Ecto neural progenitor cell (in vitro differentiated cells): ENCODE results near the gene FGFR3.
"Not testable (repeated sequence)": the region's sequence is repeated elsewhere in the genome, so short reads cannot be mapped to it uniquely, and the experiment has no call there.

Experiments used
- DNase-seq: peaks from one replicate; pipeline ENCODE4 v3.0.0-alpha.2; 2018; ENCODE audit warnings: low spot score

Gene FGFR3

DNA sequence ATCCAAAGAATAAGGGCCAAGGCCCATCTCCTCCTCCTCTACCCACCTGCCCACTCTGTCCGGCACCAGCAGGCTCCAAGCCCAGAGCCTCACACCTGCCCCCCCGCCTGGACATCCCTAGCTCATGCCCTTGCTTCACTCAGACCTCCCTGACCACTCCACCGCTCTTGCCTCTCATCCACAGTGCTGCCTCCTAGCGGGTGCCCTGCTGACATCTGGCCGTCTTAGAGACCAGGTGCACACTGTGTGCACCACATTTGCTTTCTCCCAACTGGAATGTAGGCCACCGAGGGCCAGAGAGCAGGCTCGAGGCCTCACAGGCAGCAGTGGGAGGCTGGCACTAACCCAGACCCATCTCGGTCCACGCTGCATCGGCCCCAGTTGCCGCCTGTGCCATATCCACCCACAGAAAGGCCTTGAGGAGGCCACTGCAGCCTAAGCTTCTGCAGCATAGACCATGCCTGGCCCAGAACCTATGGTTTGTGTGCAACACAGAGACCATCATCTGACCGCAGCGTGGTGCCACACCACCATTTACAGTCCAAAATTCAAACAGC lies 49.3 kb downstream of the FGFR3 start:
- no peak for DNase-seq

- DNase-seq, result no peak
These were observed 49.9 kb downstream of the FGFR3 start for GRCh38 chr4:1842993-1843448.

- no peak for DNase-seq
These were observed 50.8 kb downstream of the FGFR3 start for GRCh38 chr4:1843852-1844251.

DNA sequence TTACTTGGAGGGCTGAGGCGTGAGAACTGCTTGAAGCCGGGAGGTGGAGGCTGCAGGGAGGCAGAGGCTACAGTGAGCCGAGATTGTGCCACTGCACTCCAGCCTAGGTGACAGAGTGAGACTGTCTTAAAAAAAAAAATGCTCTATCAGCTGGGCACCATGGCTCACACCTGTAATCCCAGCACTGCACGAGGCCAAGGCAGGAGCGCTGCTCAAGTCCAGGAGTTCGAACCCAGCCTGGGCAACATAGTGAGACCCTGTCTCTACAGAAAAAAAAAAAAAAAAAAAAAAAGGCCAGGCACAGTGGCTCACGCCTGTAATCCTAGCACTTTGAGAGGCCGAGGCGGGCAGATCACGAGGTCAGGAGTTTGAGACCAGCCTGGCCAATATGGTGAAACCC lies 51.5 kb downstream of the FGFR3 start:
- not testable (repeated sequence) for DNase-seq

- no peak for DNase-seq
These were observed 53.5 kb downstream of the FGFR3 start for GRCh38 chr4:1846580-1846979.

- no peak for DNase-seq
These were observed 57.2 kb downstream of the FGFR3 start for GRCh38 chr4:1850276-1850675.

DNA sequence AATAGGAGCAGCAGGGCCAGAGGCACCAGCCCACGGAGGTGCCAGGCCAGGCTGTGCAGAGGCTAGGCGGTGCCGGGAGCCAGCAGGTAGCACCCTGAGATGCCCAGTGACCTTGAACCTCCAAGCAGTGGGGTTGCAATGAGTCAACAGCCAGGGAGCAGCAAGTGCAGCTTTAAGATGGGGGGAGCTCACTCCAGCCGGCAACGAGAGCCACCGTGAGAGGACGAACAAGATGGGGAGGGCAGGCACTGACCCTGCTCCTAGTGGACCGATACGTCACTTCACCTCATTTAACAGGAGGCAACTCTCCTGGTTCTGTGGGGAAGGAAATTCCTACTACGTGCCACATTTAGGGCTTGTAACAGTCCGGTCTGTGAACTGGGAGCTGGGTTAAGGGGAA lies 58.1 kb downstream of the FGFR3 start:
- no peak for DNase-seq

- no peak for DNase-seq
These were observed 58.7 kb downstream of the FGFR3 start for GRCh38 chr4:1851575-1852410.

DNA sequence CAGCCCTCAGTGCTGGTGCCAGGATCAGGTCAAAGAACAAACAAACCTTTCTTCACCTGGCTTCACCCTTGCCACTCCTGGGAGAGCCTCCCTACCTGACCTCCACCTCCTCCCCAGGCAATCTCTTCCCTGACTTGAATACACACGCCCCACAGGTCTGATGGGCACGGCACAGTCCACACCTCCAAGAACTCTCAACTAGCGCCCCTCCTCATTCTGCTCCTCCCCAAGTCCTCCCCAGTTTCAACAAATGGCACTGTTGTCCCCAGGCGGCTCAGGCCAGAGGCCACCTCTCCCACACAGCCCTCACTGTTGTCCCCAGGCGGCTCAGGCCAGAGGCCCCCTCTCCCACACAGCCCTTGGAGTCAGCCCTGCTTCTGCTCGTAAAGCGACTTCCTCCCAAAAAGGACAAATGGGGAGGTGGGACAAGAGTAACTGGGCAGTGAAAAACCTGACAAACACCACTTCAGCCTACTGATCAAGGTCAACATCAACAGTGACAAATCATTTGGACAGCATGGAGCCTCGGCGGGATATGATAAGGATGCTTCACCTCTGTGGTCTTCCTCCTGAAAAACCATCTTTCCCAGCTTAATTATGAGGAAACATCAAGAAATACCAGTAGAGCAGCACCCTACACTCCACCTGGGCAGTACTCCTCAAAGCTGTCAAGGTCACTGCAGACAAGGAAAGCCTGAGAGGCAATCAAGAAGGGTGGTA lies 60.0 kb downstream of the FGFR3 start:
- no peak for DNase-seq

- no peak for DNase-seq
These were observed 61.7 kb downstream of the FGFR3 start for GRCh38 chr4:1854752-1855151.

- peak; percentile 62 for DNase-seq
These were observed 62.4 kb downstream of the FGFR3 start for GRCh38 chr4:1855333-1856070.

DNA sequence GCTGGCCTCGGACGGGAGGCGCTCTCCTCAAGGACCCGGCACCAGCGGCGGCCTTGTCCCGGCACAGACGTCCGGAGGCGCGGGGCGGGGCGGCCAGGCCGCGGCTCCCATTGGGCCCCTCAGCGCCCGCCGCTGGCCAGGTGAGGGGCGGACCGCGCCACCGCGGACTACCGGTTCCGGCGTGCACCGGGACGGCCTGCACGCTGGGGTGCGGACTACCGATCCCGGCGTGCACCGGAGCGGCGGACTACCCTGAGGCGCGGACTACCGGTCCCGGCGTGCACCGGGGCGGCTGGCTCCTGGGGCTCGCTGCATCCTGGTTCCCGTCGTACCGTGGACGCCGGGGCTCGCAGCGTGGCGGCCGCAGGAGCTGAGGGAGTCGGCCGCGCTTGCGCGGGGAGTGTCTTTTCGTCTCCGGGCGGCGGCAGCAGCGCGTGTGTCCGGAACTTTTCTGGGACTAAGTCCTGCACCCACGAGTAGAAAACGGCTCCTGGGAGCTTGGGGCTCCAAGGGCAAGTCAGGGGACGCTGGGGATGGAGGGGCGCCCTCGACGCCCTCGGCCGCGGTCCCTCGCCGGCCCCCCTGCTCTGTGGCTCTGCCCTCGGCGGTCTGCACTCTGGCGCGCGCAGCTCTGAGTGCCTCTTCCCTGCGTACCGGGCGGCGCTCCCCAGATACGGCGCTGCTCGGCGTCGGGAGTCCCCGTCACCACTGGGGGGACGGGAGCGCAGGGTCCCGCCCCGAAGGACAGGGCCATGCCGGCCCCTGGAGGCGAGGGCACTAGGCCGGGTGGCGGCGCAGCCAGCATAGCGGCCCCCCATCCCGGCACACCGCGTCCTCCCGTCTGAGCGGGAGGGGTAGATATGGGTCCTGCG lies 63.2 kb downstream of the FGFR3 start, which contains the start of gene LETM1:
Gene LETM1, minus strand, starts transcription at position 86 of the 872 bp plus-strand sequence. CDS start 206 bp downstream, outside the sequence.
- peak; percentile 97 for DNase-seq

DNA sequence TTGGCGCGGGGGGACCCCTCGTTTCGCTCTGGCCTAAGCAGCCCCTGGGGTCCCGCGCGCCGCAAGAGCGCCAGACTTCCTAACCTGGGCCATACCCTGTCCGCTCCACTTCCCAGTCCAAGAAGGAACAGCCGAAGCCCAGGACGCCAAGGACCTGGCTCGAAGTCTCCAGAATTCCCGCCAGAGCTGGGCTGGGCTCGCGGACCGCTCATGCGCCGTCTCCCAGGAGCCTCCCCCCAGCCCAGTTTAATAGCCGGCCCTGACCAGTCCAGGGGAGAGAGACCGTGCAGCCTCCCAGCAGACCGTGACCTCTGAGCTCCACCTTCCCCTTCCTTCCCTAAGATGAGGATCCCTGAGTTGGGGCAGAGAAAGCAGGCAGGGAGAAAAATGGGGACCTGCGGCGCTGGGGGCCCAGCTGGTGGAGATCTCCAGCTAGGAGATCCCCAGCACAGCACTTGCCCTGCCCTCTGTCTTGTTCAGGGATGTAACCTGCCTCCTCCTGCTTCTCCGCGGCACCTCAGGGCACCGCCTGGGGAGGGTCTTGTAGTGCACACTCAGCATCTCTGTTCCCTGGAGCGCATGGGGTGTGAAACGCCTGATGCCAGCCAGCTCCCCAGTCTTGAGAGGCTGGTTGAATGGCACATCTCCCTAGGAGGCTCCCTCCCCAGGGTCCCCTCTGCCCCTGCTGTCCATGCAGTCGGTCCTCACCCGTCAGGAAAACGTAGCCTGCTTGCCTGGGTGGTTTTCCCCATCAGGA lies 64.0 kb downstream of the FGFR3 start:
- DNase-seq, result no peak

DNA sequence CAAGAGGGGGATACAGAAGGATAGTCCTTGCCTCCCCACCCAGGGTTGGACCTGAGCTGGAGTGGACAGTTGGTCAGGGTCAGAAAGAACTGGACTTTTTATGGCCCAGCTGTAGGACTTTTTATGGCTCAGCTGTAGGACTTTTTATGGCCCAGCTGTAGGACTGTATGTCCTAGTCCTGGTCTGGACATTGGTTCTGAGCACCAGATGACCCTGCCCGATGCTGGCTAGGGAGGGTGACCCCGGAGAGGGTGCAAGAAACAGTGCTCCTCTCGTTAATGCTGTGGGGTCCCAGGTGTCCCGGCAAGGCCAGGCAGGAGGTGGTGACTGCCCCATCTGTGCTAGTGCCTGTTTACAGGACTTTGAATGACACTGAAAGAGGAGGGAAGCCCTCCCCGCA lies 64.8 kb downstream of the FGFR3 start:
- no peak for DNase-seq
